WTC11 (cell line): ENCODE results near the gene AUH.

Experiments used
- NR3C1 ChIP-seq: sonication (generic); formaldehyde crosslinking; conservative IDR thresholded peaks from 2 replicates; pipeline ENCODE4 v1.8.1; 2023; ENCODE audit warnings: low read depth, mild to moderate bottlenecking, missing genetic modification reagents
- TCF7 ChIP-seq: sonication (generic); formaldehyde crosslinking; IDR thresholded peaks from 2 replicates; pipeline ENCODE4 v1.8.0; 2022; ENCODE audit warnings: mild to moderate bottlenecking, low read depth, missing genetic modification reagents, moderate library complexity
- TEAD4 ChIP-seq: sonication (generic); formaldehyde crosslinking; IDR thresholded peaks from 2 replicates; pipeline ENCODE4 v1.8.0; 2022; ENCODE audit warnings: mild to moderate bottlenecking, missing genetic modification reagents
- TF ChIP-seq, protein P1 (sequence below): sonication (generic); formaldehyde crosslinking; IDR thresholded peaks from 2 replicates; pipeline ENCODE4 v1.8.0; 2022; ENCODE audit warnings: mild to moderate bottlenecking, missing genetic modification reagents
- TF ChIP-seq, protein P2 (sequence below): fragments of 200-600 bp; IDR thresholded peaks from 2 replicates; pipeline ENCODE4 v1.8.0; 2022; ENCODE audit warnings: antibody characterized with exemption
- TF ChIP-seq, protein P3 (sequence below): sonication (generic); formaldehyde crosslinking; IDR thresholded peaks from 2 replicates; pipeline ENCODE4 v1.8.1; 2023; ENCODE audit warnings: mild to moderate bottlenecking, missing genetic modification reagents, borderline replicate concordance
- TF ChIP-seq, protein P4 (sequence below): sonication (generic); formaldehyde crosslinking; IDR thresholded peaks from 2 replicates; pipeline ENCODE4 v1.8.1; 2022; ENCODE audit warnings: mild to moderate bottlenecking, missing genetic modification reagents, moderate library complexity, borderline replicate concordance

DNA sequence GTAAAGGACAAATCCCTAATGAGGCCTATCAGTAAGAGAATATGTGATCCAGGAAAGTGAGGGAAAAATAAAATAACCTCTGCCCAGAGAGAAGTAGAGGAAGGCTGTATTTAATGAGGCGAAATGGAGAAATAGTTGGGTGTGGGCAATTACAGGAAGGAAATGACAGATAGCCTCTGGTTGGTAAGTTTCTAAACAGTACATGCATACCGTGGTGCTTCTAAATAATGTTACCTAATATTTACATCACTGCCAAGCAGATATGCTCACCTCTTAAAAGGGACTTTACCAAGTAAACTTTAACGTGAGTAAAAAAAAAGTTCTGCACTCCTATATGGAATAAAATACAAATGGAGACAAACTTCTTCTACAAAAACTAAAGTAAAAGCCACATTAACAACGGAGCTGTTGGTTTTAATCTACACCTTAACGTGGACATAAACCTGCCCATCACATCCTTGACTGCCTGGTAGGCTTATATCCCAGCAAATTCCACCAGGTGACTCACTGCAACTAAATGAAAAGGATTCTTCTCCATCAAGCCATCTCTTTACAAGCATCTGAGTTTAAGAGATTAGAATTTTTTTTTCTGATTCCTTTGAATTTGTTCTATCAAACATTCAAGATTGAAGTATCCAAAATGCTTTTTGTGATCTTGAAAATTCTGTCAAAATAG is 49.5 kb upstream of the AUH start:
- TF ChIP-seq TEAD4 (CRISPR knock-in tag) (no peak), TCF7 (no peak), NR3C1 (CRISPR knock-in tag) (no peak)
- TF ChIP-seq, protein P1, sequence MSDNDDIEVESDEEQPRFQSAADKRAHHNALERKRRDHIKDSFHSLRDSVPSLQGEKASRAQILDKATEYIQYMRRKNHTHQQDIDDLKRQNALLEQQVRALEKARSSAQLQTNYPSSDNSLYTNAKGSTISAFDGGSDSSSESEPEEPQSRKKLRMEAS (CRISPR knock-in tag): no peak
- TF ChIP-seq, protein P2, sequence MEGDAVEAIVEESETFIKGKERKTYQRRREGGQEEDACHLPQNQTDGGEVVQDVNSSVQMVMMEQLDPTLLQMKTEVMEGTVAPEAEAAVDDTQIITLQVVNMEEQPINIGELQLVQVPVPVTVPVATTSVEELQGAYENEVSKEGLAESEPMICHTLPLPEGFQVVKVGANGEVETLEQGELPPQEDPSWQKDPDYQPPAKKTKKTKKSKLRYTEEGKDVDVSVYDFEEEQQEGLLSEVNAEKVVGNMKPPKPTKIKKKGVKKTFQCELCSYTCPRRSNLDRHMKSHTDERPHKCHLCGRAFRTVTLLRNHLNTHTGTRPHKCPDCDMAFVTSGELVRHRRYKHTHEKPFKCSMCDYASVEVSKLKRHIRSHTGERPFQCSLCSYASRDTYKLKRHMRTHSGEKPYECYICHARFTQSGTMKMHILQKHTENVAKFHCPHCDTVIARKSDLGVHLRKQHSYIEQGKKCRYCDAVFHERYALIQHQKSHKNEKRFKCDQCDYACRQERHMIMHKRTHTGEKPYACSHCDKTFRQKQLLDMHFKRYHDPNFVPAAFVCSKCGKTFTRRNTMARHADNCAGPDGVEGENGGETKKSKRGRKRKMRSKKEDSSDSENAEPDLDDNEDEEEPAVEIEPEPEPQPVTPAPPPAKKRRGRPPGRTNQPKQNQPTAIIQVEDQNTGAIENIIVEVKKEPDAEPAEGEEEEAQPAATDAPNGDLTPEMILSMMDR: no peak
- TF ChIP-seq, protein P3, sequence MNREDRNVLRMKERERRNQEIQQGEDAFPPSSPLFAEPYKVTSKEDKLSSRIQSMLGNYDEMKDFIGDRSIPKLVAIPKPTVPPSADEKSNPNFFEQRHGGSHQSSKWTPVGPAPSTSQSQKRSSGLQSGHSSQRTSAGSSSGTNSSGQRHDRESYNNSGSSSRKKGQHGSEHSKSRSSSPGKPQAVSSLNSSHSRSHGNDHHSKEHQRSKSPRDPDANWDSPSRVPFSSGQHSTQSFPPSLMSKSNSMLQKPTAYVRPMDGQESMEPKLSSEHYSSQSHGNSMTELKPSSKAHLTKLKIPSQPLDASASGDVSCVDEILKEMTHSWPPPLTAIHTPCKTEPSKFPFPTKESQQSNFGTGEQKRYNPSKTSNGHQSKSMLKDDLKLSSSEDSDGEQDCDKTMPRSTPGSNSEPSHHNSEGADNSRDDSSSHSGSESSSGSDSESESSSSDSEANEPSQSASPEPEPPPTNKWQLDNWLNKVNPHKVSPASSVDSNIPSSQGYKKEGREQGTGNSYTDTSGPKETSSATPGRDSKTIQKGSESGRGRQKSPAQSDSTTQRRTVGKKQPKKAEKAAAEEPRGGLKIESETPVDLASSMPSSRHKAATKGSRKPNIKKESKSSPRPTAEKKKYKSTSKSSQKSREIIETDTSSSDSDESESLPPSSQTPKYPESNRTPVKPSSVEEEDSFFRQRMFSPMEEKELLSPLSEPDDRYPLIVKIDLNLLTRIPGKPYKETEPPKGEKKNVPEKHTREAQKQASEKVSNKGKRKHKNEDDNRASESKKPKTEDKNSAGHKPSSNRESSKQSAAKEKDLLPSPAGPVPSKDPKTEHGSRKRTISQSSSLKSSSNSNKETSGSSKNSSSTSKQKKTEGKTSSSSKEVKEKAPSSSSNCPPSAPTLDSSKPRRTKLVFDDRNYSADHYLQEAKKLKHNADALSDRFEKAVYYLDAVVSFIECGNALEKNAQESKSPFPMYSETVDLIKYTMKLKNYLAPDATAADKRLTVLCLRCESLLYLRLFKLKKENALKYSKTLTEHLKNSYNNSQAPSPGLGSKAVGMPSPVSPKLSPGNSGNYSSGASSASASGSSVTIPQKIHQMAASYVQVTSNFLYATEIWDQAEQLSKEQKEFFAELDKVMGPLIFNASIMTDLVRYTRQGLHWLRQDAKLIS (CRISPR knock-in tag): no peak
- TF ChIP-seq, protein P4, sequence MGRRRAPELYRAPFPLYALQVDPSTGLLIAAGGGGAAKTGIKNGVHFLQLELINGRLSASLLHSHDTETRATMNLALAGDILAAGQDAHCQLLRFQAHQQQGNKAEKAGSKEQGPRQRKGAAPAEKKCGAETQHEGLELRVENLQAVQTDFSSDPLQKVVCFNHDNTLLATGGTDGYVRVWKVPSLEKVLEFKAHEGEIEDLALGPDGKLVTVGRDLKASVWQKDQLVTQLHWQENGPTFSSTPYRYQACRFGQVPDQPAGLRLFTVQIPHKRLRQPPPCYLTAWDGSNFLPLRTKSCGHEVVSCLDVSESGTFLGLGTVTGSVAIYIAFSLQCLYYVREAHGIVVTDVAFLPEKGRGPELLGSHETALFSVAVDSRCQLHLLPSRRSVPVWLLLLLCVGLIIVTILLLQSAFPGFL (CRISPR knock-in tag): no peak
